ENCODE measurements around the gene SRGAP2B.
"Not testable (repeated sequence)": the region's sequence is repeated elsewhere in the genome, so short reads cannot be mapped to it uniquely, and the experiment has no call there.

- TF ChIP-seq CTCF (IDR thresholded peaks at IDR 0.05; ENCODE audit: low read depth, low read length, missing input control); YY1 (IDR thresholded peaks at IDR 0.05); GABPA (IDR thresholded peaks at IDR 0.05 in 1 of 2, conservative IDR thresholded peaks at IDR 0.05 in 1 of 2); TAF1 (conservative IDR thresholded peaks at IDR 0.05); RAD21 (IDR thresholded peaks at IDR 0.05); JUND (IDR thresholded peaks at IDR 0.05); EGR1 (IDR thresholded peaks at IDR 0.05; ENCODE audit: low read depth in 2 of 2); MAX (IDR thresholded peaks at IDR 0.05): not testable (repeated sequence)
- TF ChIP-seq, protein P1, sequence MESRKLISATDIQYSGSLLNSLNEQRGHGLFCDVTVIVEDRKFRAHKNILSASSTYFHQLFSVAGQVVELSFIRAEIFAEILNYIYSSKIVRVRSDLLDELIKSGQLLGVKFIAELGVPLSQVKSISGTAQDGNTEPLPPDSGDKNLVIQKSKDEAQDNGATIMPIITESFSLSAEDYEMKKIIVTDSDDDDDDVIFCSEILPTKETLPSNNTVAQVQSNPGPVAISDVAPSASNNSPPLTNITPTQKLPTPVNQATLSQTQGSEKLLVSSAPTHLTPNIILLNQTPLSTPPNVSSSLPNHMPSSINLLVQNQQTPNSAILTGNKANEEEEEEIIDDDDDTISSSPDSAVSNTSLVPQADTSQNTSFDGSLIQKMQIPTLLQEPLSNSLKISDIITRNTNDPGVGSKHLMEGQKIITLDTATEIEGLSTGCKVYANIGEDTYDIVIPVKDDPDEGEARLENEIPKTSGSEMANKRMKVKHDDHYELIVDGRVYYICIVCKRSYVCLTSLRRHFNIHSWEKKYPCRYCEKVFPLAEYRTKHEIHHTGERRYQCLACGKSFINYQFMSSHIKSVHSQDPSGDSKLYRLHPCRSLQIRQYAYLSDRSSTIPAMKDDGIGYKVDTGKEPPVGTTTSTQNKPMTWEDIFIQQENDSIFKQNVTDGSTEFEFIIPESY (IDR thresholded peaks at IDR 0.05) = not testable (repeated sequence)
- TF ChIP-seq, protein P2, sequence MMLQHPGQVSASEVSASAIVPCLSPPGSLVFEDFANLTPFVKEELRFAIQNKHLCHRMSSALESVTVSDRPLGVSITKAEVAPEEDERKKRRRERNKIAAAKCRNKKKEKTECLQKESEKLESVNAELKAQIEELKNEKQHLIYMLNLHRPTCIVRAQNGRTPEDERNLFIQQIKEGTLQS (IDR thresholded peaks at IDR 0.05) = not testable (repeated sequence)
Measured at GRCh38 chr1:145074021-145074559, 21.0 kb downstream of the SRGAP2B start.

All from liver (tissue), 3 donors.